ENCODE measurements around the gene EYS. TPM values are rescaled to one million over a fixed set of nuclear protein-coding genes. Genes with fewer than 3 reads are reported as not detected.
"Not testable (repeated sequence)": the region's sequence is repeated elsewhere in the genome, so short reads cannot be mapped to it uniquely, and the experiment has no call there.

Gene EYS
- total RNA-seq, 1 donor from 2014 or later = 0.41 TPM

- not testable (repeated sequence) for DNase-seq (ENCODE audit: extremely low read depth, low read depth, low spot score)
These were observed 1819.2 kb downstream of the EYS start for GRCh38 chr6:63887804-63888203.

- no peak for DNase-seq (ENCODE audit: extremely low read depth, low read depth, low spot score)
These were observed 1819.8 kb downstream of the EYS start for GRCh38 chr6:63887002-63887751.

GRCh38 chr6:63886341-63886740 is 1820.7 kb downstream of the EYS start:
- no peak for DNase-seq (ENCODE audit: extremely low read depth, low read depth, low spot score)

GRCh38 chr6:63883597-63883996 is 1823.4 kb downstream of the EYS start:
- DNase-seq (ENCODE audit: extremely low read depth, low read depth, low spot score) = no peak

DNA sequence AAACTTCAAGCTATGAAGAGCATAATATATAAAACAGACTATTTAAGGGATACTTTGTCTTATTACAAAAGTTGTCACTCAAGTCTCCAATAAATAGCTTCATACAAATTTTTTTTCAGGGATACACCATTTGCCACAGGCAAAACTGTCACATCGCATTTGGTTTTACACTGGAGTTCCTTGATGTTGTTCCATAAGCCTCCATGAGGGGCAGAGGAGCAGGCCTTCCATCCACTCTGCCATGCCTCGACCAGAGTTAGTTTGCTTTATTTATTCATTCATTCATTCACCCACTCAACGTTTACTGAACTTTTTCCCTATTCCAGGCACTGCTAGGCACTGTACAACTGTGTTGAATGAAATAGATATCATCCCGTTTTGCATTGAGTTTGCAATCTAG is 1824.8 kb downstream of the EYS start:
- DNase-seq (ENCODE audit: extremely low read depth, low read depth, low spot score) = no peak

DNA sequence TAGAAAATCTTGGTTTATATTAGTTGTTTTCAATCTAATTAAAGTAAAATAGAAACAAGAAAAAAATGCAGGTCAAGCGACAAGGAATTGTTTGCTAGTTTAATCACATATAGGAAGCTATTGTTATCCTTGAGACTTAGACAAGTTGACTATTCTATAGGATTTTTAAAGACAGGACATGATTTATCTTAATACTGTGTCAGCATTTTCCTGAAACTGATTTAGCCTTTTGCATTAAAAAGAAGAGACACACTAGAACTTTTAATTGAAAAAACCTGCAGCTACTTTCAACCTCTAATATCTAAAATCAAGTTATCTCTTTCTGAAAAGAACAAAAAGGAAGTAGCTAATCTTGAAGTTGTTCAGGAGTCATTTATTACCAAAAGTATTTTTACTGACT is 1825.2 kb downstream of the EYS start:
- DNase-seq (ENCODE audit: extremely low read depth, low read depth, low spot score) = no peak

DNA sequence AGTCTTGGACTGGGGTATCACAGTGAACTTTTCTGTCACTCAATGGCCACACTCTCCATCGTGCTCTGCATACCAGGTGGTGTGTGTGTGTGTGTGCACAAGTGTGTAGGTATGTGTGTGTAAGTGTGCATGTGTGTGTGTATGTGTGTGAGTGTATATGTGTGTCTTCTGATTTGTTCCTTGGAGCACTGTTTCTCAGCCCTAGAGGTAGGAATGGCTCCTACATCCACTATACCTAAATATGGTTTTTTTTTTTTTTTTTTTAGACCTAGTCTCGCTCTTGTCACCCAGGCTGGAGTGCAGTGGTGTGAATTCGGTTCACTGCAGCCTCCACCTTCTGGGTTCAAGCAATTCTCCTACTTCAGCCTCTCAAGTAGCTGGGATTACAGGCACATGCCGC is 1834.8 kb downstream of the EYS start:
- no peak for DNase-seq (ENCODE audit: extremely low read depth, low read depth, low spot score)

GRCh38 chr6:63868351-63868750 is 1838.7 kb downstream of the EYS start:
- DNase-seq (ENCODE audit: extremely low read depth, low read depth, low spot score) = no peak

- DNase-seq (ENCODE audit: extremely low read depth, low read depth, low spot score) = no peak
These were observed 1842.2 kb downstream of the EYS start for GRCh38 chr6:63864671-63865318.

DNA sequence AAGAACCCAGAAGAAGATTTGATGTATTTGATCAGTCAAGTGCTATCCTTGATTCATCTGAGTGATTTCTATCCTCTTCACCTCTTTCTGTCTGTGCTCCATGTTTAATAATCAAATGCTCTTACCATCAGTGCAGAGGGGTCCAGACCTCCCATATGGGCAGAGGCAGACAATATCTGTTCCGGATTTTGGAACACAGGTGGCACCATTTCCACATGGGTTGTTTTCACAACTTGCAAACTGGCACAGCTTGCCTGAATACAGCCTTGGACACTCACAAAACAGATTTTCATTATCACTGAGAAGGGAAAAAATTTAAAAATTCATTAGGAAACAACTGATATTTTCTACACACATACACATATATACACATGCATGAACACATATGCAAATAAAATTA is 1843.0 kb downstream of the EYS start:
- no peak for DNase-seq (ENCODE audit: extremely low read depth, low read depth, low spot score)

DNA sequence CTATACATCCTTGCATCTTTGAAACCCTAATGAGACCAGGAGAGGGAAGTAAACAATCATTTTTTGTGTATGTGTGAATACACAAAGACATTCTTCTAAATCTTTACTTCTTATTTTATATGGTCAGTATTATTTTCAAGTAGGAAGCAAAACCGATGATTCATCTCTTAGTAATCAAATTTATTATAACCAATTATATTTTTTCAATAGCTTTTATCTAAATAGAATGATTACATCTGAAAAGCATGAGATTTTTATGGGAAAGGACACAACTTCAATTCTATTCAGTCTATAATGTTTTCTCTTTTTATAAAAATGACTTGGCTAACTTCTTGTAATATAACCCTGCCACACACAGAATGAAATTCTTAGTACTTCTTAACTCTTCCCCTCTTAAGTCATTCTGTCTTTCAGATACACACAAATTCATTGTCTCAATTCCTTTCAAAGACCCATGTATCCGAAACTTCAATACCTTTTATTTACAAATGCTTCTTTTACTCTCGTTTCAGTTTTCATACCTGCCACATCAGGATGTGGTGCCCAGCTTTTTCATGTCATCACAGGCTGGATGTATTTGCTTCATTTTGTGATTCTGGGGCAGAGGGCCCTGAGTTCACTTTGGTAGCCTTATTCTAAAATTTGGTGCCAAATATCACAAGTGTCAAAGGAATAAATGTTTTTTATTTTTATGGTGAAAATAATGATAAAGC is 1844.4 kb downstream of the EYS start:
- DNase-seq (ENCODE audit: extremely low read depth, low read depth, low spot score) = no peak

GRCh38 chr6:63859528-63859927 is 1847.5 kb downstream of the EYS start:
- DNase-seq (ENCODE audit: extremely low read depth, low read depth, low spot score) = no peak

DNA sequence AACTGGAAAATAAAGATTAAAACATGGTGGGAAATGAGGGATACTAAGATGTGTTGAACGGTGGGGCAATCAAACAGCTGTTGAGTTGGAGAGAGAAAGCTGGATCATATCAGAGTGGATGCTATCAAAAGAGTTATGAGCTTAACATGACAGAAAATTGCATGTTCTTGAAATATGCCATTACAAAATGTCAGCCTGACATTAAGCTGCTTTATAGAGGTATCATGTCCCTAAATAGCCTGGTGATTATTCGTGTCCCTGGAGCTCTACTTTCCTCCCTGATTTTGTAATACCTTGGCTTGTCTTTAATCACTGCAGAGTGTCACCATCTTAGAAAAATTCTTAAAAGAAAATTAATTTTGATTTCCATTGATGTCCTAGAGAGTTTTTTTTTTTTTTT is 1848.3 kb downstream of the EYS start:
- DNase-seq (ENCODE audit: extremely low read depth, low read depth, low spot score) = no peak

DNA sequence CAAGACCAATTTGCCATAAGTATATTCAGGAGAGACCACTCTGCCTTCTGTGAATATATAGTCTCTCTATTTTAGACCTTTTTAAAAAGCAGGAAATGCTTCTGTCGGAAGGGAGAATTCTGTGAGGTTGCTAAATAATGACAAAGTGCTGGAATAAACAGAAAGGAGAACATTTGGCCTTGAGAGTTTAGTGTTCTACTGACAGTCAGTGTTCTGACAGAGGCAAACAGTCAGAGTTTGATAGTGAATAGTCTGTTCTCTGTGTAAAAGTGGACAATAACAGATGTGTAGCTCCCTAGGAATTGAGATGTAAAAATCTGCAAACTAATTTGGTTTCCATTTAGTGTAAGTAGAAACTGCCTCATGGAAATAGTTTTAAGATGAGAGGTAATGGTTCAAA is 1850.8 kb downstream of the EYS start:
- DNase-seq (ENCODE audit: extremely low read depth, low read depth, low spot score) = no peak

DNA sequence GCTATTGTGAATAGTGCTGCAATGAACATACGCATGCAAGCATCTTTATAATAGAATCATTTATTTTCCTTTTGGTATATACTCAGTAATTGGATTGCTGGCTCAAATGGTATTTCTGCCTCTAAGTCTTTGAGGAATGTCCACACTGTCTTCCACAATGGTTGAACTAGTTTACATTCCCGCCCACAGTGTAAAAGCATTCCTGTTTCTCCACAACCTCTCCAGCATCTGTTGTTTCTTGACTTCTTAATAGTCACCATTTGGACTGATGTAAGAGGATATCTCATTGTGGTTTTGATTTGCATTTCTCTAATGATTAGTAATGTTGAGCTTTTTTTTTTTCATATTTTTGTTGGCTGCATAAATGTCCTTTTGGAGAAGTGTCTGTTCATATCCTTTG is 1862.7 kb downstream of the EYS start:
- DNase-seq (ENCODE audit: extremely low read depth, low read depth, low spot score) = no peak

DNA sequence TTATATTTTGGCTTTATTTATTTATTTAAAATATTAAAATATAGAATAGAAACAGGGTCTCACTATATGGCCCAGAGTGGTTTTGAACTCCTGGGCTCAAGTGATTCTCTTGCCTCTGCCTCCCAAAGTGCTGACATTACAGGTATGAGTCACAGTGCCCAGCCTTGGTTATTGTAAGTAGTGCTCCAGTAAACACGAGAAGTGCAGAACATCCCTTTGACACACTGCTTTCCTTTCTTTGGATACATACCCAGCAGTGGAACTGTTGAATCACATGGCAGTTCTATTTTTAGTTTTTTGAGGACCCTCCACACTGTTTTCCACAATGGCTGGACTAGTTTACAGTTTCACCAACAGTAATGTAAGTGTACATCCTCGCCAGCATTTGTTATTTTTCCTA is 1867.5 kb downstream of the EYS start:
- DNase-seq (ENCODE audit: extremely low read depth, low read depth, low spot score) = no peak

DNA sequence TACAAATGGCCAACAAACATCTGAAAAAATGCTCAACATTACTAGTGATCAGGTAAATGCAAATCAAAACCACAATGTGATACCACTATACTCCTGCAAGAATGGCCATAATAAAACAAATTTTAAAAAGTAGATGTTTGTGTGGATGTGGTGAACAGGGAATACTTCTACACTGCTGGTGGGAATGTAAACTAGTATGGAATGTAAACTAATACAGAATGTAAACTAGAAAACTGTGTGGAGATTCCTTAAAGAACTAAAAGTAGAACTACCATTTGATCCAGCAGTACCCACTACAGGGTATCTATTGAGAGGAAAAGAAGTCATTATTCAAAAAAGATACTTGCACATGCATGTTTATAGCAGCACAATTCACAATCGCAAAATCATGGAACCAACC is 1878.3 kb downstream of the EYS start:
- DNase-seq (ENCODE audit: extremely low read depth, low read depth, low spot score) = not testable (repeated sequence)

- no peak for DNase-seq (ENCODE audit: extremely low read depth, low read depth, low spot score)
These were observed 1882.3 kb downstream of the EYS start for GRCh38 chr6:63824722-63825121.

GRCh38 chr6:63821442-63821841 is 1885.6 kb downstream of the EYS start:
- DNase-seq (ENCODE audit: extremely low read depth, low read depth, low spot score) = no peak

DNA sequence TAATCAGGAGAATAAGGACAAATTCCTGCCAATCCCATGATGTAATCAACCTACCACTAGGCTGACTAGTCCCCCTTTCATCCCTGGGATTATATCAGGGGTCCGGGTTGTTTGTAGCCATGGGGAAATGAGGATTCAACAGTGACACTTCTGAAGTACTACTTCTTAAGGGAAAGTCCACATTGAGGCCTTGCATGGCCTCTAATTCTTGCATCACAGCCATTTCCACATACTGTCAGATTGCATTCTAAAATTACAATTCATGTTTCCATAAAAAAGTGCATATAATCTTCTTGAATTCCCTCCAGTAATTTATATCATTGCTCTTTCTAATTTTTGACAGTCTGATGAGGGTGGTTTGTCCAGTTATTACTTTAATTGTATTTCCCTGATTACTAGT is 1887.2 kb downstream of the EYS start:
- no peak for DNase-seq (ENCODE audit: extremely low read depth, low read depth, low spot score)

- DNase-seq (ENCODE audit: extremely low read depth, low read depth, low spot score) = no peak
These were observed 1889.5 kb downstream of the EYS start for GRCh38 chr6:63817492-63818050.

GRCh38 chr6:63816982-63817436 is 1890.0 kb downstream of the EYS start:
- no peak for DNase-seq (ENCODE audit: extremely low read depth, low read depth, low spot score)

All from glomerular endothelial cell (primary cell).